ENCODE measurements around the gene ADAMTS17. TPM values are rescaled to one million over a fixed set of nuclear protein-coding genes. Genes with fewer than 3 reads are reported as not detected.
"Not testable (repeated sequence)": the region's sequence is repeated elsewhere in the genome, so short reads cannot be mapped to it uniquely, and the experiment has no call there.

ADAMTS17 gene
- total and polyA plus RNA-seq, 2 experiments from 2014 or later = 0.69 to 3.3 TPM

DNA sequence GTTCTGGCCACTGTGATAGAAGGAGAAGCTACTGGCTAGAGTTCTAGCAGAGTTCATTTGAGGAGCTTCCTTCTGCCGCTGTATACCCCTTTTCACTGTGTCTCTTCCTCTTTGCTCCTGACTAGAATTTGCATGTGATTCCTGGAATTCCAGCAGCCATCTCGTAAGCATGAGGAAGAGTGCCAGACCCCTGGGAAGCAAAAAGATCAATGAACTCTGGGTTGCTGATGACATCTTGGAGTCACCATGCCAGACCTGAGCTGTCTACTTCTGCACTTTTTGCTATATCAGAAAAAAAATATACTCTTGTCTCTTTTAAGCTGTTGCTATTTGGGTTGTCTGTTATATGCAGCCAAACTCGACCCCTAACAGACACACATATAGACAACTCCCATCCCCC, 3.7 kb upstream of the ADAMTS17 start:
- TF ChIP-seq CTCF (IDR thresholded peaks at IDR 0.05; ENCODE audit: low read depth, low read length) = no peak
- H3K27ac ChIP-seq = no peak overlapping the region

DNA sequence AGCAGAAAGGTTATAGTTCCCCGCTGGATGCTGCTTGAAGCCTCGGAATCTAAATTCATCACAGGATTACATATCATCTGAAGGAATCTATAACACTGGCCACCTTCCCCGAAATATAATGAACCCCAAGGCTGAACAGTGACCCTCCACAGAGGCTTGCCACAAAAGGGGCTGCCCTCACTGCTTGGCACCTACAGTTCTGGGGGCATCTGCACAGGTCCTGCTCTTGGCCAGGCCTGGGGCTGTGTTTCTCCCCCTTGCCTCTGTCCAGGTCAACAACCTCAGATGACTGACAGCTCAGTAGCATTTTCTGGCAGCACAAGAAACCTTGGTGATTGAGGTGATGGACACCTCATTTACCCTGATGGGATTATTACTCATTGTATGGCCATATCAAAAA, 1.5 kb upstream of the ADAMTS17 start:
- Histone ChIP-seq H3K36me3 (no peaks in the 10 kb centered on the region), H3K4me1 (ENCODE audit: low read depth) (no peaks in the 10 kb centered on the region), H3K27ac (no peak overlapping the region), H3K27me3 (peaks cover 52% of the 10 kb centered on the region), H3K9me3 (ENCODE audit: low read depth) (no peaks in the 10 kb centered on the region), H3K4me3 (no peak overlapping the region)
- TF ChIP-seq CTCF (IDR thresholded peaks at IDR 0.05; ENCODE audit: low read depth, low read length) = no peak
- DNase-seq (ENCODE audit: low read depth in 1 of 2, low spot score in 1 of 2) = no peak

More for the DNA sequence above, 3.7 kb upstream of the ADAMTS17 start:
- no peak overlapping the region for H3K4me3 ChIP-seq
- no peak for DNase-seq (ENCODE audit: low read depth in 1 of 2, low spot score in 1 of 2)
- H3K9me3 ChIP-seq (ENCODE audit: low read depth) = no peaks in the 10 kb centered on the region
- no peaks in the 10 kb centered on the region for H3K36me3 ChIP-seq
- H3K4me1 ChIP-seq (ENCODE audit: low read depth) = peaks cover 4% of the 10 kb centered on the region
- H3K27me3 ChIP-seq = peaks cover 43% of the 10 kb centered on the region

- no peak overlapping the region for H3K27ac ChIP-seq
- peak in 1 of 2 donors; percentile 34 for DNase-seq (ENCODE audit: low read depth in 1 of 2, low spot score in 1 of 2)
- H3K4me3 ChIP-seq = peak overlapping the region; percentile 76
- no peak for TF ChIP-seq CTCF (IDR thresholded peaks at IDR 0.05; ENCODE audit: low read depth, low read length)
- H3K36me3 ChIP-seq = no peaks in the 10 kb centered on the region
- no peaks in the 10 kb centered on the region for H3K9me3 ChIP-seq (ENCODE audit: low read depth)
- H3K4me1 ChIP-seq (ENCODE audit: low read depth) = no peaks in the 10 kb centered on the region
- H3K27me3 ChIP-seq = peaks cover 52% of the 10 kb centered on the region
These were observed 481 bp downstream of the ADAMTS17 start for GRCh38 chr15:100341239-100341749.

DNA sequence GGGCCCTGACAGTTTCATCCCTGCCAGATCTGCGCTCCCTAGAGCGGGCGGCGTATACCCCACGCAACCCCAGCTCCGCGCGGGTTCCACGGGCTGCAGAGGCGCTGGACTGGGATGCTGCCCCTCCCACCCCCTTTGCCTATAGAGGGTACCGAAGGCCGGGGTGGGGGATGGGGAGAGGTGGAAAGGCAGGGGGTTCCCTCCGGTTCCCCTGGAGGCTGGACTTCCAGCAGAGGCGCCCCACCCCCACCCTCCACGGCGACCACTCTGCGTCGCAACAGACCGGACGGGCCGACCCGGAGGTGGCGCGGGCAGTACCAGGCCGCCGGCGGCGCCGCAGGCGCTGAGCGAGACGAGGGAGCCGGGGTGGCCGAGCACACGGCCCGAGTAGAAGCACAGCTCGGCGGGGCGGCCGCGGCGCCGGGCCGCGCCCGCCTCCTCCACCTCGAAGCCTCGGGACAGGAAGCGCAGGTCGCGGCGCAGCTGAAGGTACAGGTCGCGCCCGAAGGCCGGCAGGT, 995 bp downstream of the ADAMTS17 start:
- peak overlapping the region; percentile 3 for H3K4me3 ChIP-seq
- no peaks in the 10 kb centered on the region for H3K36me3 ChIP-seq

GRCh38 chr15:100339999-100340398, 1.8 kb downstream of the ADAMTS17 start:
- Histone ChIP-seq H3K4me1 (ENCODE audit: low read depth) (no peaks in the 10 kb centered on the region), H3K9me3 (ENCODE audit: low read depth) (no peaks in the 10 kb centered on the region), H3K4me3 (no peak overlapping the region), H3K36me3 (no peaks in the 10 kb centered on the region), H3K27me3 (peaks cover 52% of the 10 kb centered on the region), H3K27ac (no peak overlapping the region)
- no peak for DNase-seq (ENCODE audit: low read depth in 1 of 2, low spot score in 1 of 2)
- TF ChIP-seq CTCF (IDR thresholded peaks at IDR 0.05; ENCODE audit: low read depth, low read length) = no peak

More for the DNA sequence above, 995 bp downstream of the ADAMTS17 start:
- no peak for TF ChIP-seq CTCF (IDR thresholded peaks at IDR 0.05; ENCODE audit: low read depth, low read length)
- no peaks in the 10 kb centered on the region for H3K4me1 ChIP-seq (ENCODE audit: low read depth)
- H3K9me3 ChIP-seq (ENCODE audit: low read depth) = no peaks in the 10 kb centered on the region
- peaks cover 52% of the 10 kb centered on the region for H3K27me3 ChIP-seq
- no peak overlapping the region for H3K27ac ChIP-seq
- no peak for DNase-seq (ENCODE audit: low read depth in 1 of 2, low spot score in 1 of 2)

- H3K36me3 ChIP-seq; H3K4me1 ChIP-seq (ENCODE audit: low read depth); H3K4me3 ChIP-seq; DNase-seq (ENCODE audit: low read depth in 1 of 2, low spot score in 1 of 2); H3K9me3 ChIP-seq (ENCODE audit: low read depth); H3K27ac ChIP-seq: not testable (repeated sequence)
- peaks cover 47% of the 10 kb centered on the region for H3K27me3 ChIP-seq
These were observed 2.3 kb downstream of the ADAMTS17 start for GRCh38 chr15:100339451-100339850.
